ENCODE results near the gene ILDR1. TPM values are rescaled to one million over a fixed set of nuclear protein-coding genes. Genes with fewer than 3 reads are reported as not detected.

The ILDR1 gene
- total and polyA plus RNA-seq, 5 donors = not detected

GRCh38 chr3:122001892-122002291, 20.2 kb downstream of the ILDR1 start:
- H3K27me3 ChIP-seq (ENCODE audit: control insufficient read depth, insufficient read depth) = no peaks in the 10 kb centered on the region
- no peaks in the 10 kb centered on the region for H3K9me3 ChIP-seq (ENCODE audit: control insufficient read depth, low read length)
- DNase-seq (no peak), ATAC-seq (no peak)
- H3K4me3 ChIP-seq (ENCODE audit: low read length) = no peak overlapping the region
- intact Hi-C loops (cut with DNase I) = no loop called here
- WGBS = 94% methylated on average over 3 of the region's 3 CpGs
- H3K27ac ChIP-seq (ENCODE audit: low read length) = no peak overlapping the region
- H3K4me1 ChIP-seq (ENCODE audit: control insufficient read depth, insufficient read depth, low read length) = no peaks in the 10 kb centered on the region

- intact Hi-C loops (cut with DNase I) = no loop called here
- 68% methylated on average over 4 of the region's 4 CpGs for WGBS
These were observed 21.0 kb downstream of the ILDR1 start for GRCh38 chr3:122000936-122001605.

GRCh38 chr3:121999931-122000330, 22.1 kb downstream of the ILDR1 start:
- H3K9me3 ChIP-seq (ENCODE audit: control insufficient read depth, low read length) = no peaks in the 10 kb centered on the region
- no peaks in the 10 kb centered on the region for H3K27me3 ChIP-seq (ENCODE audit: control insufficient read depth, insufficient read depth)
- H3K4me3 ChIP-seq (ENCODE audit: low read length) = no peak overlapping the region
- intact Hi-C loops (cut with DNase I) = loop anchor here (10.0 kb wide), 1 partner anchor 455 kb away; the partner anchor contains the start of gene POLQ (in 4 of the 4)
- H3K4me1 ChIP-seq (ENCODE audit: control insufficient read depth, insufficient read depth, low read length) = no peaks in the 10 kb centered on the region
- DNase-seq = no peak
- ATAC-seq = no peak
- WGBS = 65% methylated on average over 1 of the region's 1 CpG
- H3K27ac ChIP-seq (ENCODE audit: low read length) = no peak overlapping the region

More at GRCh38 chr3:122000936-122001605, 21.0 kb downstream of the ILDR1 start:
- Histone ChIP-seq H3K27ac (ENCODE audit: low read length) (no peak overlapping the region), H3K27me3 (ENCODE audit: control insufficient read depth, insufficient read depth) (no peaks in the 10 kb centered on the region), H3K9me3 (ENCODE audit: control insufficient read depth, low read length) (no peaks in the 10 kb centered on the region), H3K4me1 (ENCODE audit: control insufficient read depth, insufficient read depth, low read length) (no peaks in the 10 kb centered on the region), H3K4me3 (ENCODE audit: low read length) (no peak overlapping the region)
- no peak for ATAC-seq
- no peak for DNase-seq

GRCh38 chr3:121998611-121999473, 23.2 kb downstream of the ILDR1 start:
- no peaks in the 10 kb centered on the region for H3K4me1 ChIP-seq (ENCODE audit: control insufficient read depth, insufficient read depth, low read length)
- no peaks in the 10 kb centered on the region for H3K27me3 ChIP-seq (ENCODE audit: control insufficient read depth, insufficient read depth)
- intact Hi-C loops (cut with DNase I) = loop anchor here (10.0 kb wide), 1 partner anchor 454 kb away; the partner anchor contains the start of gene POLQ (in 4 of the 4)
- H3K9me3 ChIP-seq (ENCODE audit: control insufficient read depth, low read length) = no peaks in the 10 kb centered on the region
- H3K27ac ChIP-seq (ENCODE audit: low read length) = no peak overlapping the region
- no peak for DNase-seq
- 54% methylated on average over 6 of the region's 6 CpGs for WGBS
- no peak overlapping the region for H3K4me3 ChIP-seq (ENCODE audit: low read length)
- ATAC-seq = no peak

GRCh38 chr3:121998030-121998580, 23.9 kb downstream of the ILDR1 start:
- Histone ChIP-seq H3K9me3 (ENCODE audit: control insufficient read depth, low read length) (no peaks in the 10 kb centered on the region), H3K4me3 (ENCODE audit: low read length) (no peak overlapping the region), H3K27ac (ENCODE audit: low read length) (no peak overlapping the region), H3K4me1 (ENCODE audit: control insufficient read depth, insufficient read depth, low read length) (no peaks in the 10 kb centered on the region), H3K27me3 (ENCODE audit: control insufficient read depth, insufficient read depth) (no peaks in the 10 kb centered on the region)
- no peak for DNase-seq
- WGBS = 54% methylated on average over 4 of the region's 4 CpGs
- no peak for ATAC-seq
- intact Hi-C loops (cut with DNase I) = loop anchor here (10.0 kb wide), 1 partner anchor 453 kb away; the partner anchor contains the start of gene POLQ (in 4 of the 4)

- Histone ChIP-seq H3K27ac (ENCODE audit: low read length) (no peak overlapping the region), H3K27me3 (ENCODE audit: control insufficient read depth, insufficient read depth) (no peaks in the 10 kb centered on the region), H3K9me3 (ENCODE audit: control insufficient read depth, low read length) (no peaks in the 10 kb centered on the region), H3K4me3 (ENCODE audit: low read length) (no peak overlapping the region), H3K4me1 (ENCODE audit: control insufficient read depth, insufficient read depth, low read length) (no peaks in the 10 kb centered on the region)
- DNase-seq (no peak), ATAC-seq (no peak)
- intact Hi-C loops (cut with DNase I) = loop anchor here (10.0 kb wide), 1 partner anchor 453 kb away; the partner anchor contains the start of gene POLQ (in 4 of the 4)
- 69% methylated on average over 2 of the region's 2 CpGs for WGBS
These were observed 24.7 kb downstream of the ILDR1 start for GRCh38 chr3:121997372-121997771.

- Histone ChIP-seq H3K27ac (ENCODE audit: low read length) (no peak overlapping the region), H3K4me1 (ENCODE audit: control insufficient read depth, insufficient read depth, low read length) (no peaks in the 10 kb centered on the region), H3K27me3 (ENCODE audit: control insufficient read depth, insufficient read depth) (no peaks in the 10 kb centered on the region), H3K4me3 (ENCODE audit: low read length) (no peak overlapping the region), H3K9me3 (ENCODE audit: control insufficient read depth, low read length) (no peaks in the 10 kb centered on the region)
- no peak for ATAC-seq
- 94% methylated on average over 2 of the region's 2 CpGs for WGBS
- no peak for DNase-seq
- intact Hi-C loops (cut with DNase I) = loop anchor here (10.0 kb wide), 1 partner anchor 452 kb away; the partner anchor contains the start of gene POLQ (in 4 of the 4)
These were observed 25.6 kb downstream of the ILDR1 start for GRCh38 chr3:121996441-121996840.

GRCh38 chr3:121995161-121996137, 26.6 kb downstream of the ILDR1 start:
- peak; percentile 33 to 79 (median 78) for DNase-seq
- intact Hi-C loops (cut with DNase I) = loop anchor here (10.0 kb wide), 1 partner anchor 451 kb away; the partner anchor contains the start of gene POLQ (in 4 of the 4)
- Histone ChIP-seq H3K4me3 (ENCODE audit: low read length) (no peak overlapping the region), H3K4me1 (ENCODE audit: control insufficient read depth, insufficient read depth, low read length) (no peaks in the 10 kb centered on the region), H3K27ac (ENCODE audit: low read length) (no peak overlapping the region), H3K27me3 (ENCODE audit: control insufficient read depth, insufficient read depth) (no peaks in the 10 kb centered on the region), H3K9me3 (ENCODE audit: control insufficient read depth, low read length) (no peaks in the 10 kb centered on the region)
- WGBS = 48% methylated on average over 14 of the region's 14 CpGs
- peak; percentile 63 to 78 for ATAC-seq

- intact Hi-C loops (cut with DNase I) = loop anchor here (10.0 kb wide), 1 partner anchor 450 kb away; the partner anchor contains the start of gene POLQ (in 4 of the 4)
- H3K4me1 ChIP-seq (ENCODE audit: control insufficient read depth, insufficient read depth, low read length) = no peaks in the 10 kb centered on the region
- no peak for DNase-seq
- no peaks in the 10 kb centered on the region for H3K9me3 ChIP-seq (ENCODE audit: control insufficient read depth, low read length)
- H3K27ac ChIP-seq (ENCODE audit: low read length) = no peak overlapping the region
- 66% methylated on average over 3 of the region's 3 CpGs for WGBS
- no peaks in the 10 kb centered on the region for H3K27me3 ChIP-seq (ENCODE audit: control insufficient read depth, insufficient read depth)
- ATAC-seq = no peak
- H3K4me3 ChIP-seq (ENCODE audit: low read length) = no peak overlapping the region
These were observed 27.5 kb downstream of the ILDR1 start for GRCh38 chr3:121994551-121994950.
